SJSA1 (cell line): Measurements from ENCODE around the gene SEC24C. TPM values are rescaled to one million over a fixed set of nuclear protein-coding genes. Genes with fewer than 3 reads are reported as not detected.

Experiments
- DNase-seq, 2 experiments: peaks; one replicate each; pipeline ENCODE4 v3.0.0-alpha.2; 2015 to 2020; ENCODE audit warnings: low spot score in 2 of 2, low read depth in 1 of 2
- H3K27ac ChIP-seq: fragments of 250-450 bp; sonication (Bioruptor Pico); 2 replicates; pipeline ENCODE4 v1.5.1; 2020; ENCODE audit warnings: mild to moderate bottlenecking, moderate library complexity
- H3K27me3 ChIP-seq: fragments of 250-450 bp; sonication (Bioruptor Pico); replicated peaks from 2 replicates; pipeline ENCODE4 v1.5.1; 2020; ENCODE audit warnings: mild to moderate bottlenecking, moderate library complexity
- H3K36me3 ChIP-seq: fragments of 250-450 bp; sonication (Bioruptor Pico); 2 replicates; pipeline ENCODE4 v1.5.1; 2020; ENCODE audit warnings: mild to moderate bottlenecking
- H3K4me1 ChIP-seq: fragments of 250-450 bp; sonication (Bioruptor Pico); replicated peaks from 2 replicates; pipeline ENCODE4 v1.6.1; 2021; ENCODE audit warnings: mild to moderate bottlenecking
- H3K4me3 ChIP-seq: fragments of 250-450 bp; sonication (Bioruptor Pico); 2 replicates; pipeline ENCODE4 v1.5.1; 2020; ENCODE audit warnings: mild to moderate bottlenecking
- H3K9me3 ChIP-seq: fragments of 250-450 bp; sonication (Bioruptor Pico); replicated peaks from 2 replicates; pipeline ENCODE4 v1.5.1; 2020; ENCODE audit warnings: mild to moderate bottlenecking
- total RNA-seq: library from RNA; depleted of rRNA; stranded (reverse); fragments of >200 nt; shearing (Covaris generic); gene quantifications from 2 replicates; pipeline ENCODE4 v1.2.3, GENCODE V29; 2014

The SEC24C gene
- total RNA-seq, 1 experiment from 2014 or later = 66.5 TPM

GRCh38 chr10:73797324-73798025, 53.3 kb downstream of the SEC24C start:
- no peaks in the 10 kb centered on the region for H3K27me3 ChIP-seq
- H3K36me3 ChIP-seq = peaks cover 89% of the 10 kb centered on the region
- H3K27ac ChIP-seq = no peak overlapping the region
- H3K9me3 ChIP-seq = no peaks in the 10 kb centered on the region; the same call in 1 of the 2 replicates
- no peaks in the 10 kb centered on the region for H3K4me1 ChIP-seq
- no peak overlapping the region for H3K4me3 ChIP-seq
- no peak for DNase-seq

- H3K36me3 ChIP-seq = peaks cover 89% of the 10 kb centered on the region
- no peak overlapping the region for H3K27ac ChIP-seq
- no peak overlapping the region for H3K4me3 ChIP-seq
Observed at GRCh38 chr10:73798087-73798486, 53.9 kb downstream of the SEC24C start.

GRCh38 chr10:73798927-73799560, 54.9 kb downstream of the SEC24C start:
- peaks cover 91% of the 10 kb centered on the region for H3K36me3 ChIP-seq
- H3K4me3 ChIP-seq = no peak overlapping the region
- H3K9me3 ChIP-seq = no peaks in the 10 kb centered on the region; the same call in 1 of the 2 replicates
- H3K4me1 ChIP-seq = no peaks in the 10 kb centered on the region
- DNase-seq = no peak
- no peak overlapping the region for H3K27ac ChIP-seq
- H3K27me3 ChIP-seq = no peaks in the 10 kb centered on the region

More at GRCh38 chr10:73798087-73798486, 53.9 kb downstream of the SEC24C start:
- DNase-seq = no peak
- Histone ChIP-seq H3K9me3 (no peaks in the 10 kb centered on the region; the same call in 1 of the 2 replicates), H3K27me3 (no peaks in the 10 kb centered on the region), H3K4me1 (no peaks in the 10 kb centered on the region)

GRCh38 chr10:73799899-73800559, 55.9 kb downstream of the SEC24C start:
- H3K4me3 ChIP-seq = no peak overlapping the region
- H3K27me3 ChIP-seq = no peaks in the 10 kb centered on the region
- H3K9me3 ChIP-seq = no peaks in the 10 kb centered on the region; the same call in 1 of the 2 replicates
- H3K36me3 ChIP-seq = peaks cover 90% of the 10 kb centered on the region
- H3K4me1 ChIP-seq = no peaks in the 10 kb centered on the region
- no peak for DNase-seq
- no peak overlapping the region for H3K27ac ChIP-seq

- DNase-seq = no peak
- peaks cover 90% of the 10 kb centered on the region for H3K36me3 ChIP-seq
- H3K27ac ChIP-seq = no peak overlapping the region
- H3K9me3 ChIP-seq = no peaks in the 10 kb centered on the region; the same call in 1 of the 2 replicates
- H3K27me3 ChIP-seq = no peaks in the 10 kb centered on the region
- H3K4me1 ChIP-seq = no peaks in the 10 kb centered on the region
- H3K4me3 ChIP-seq = no peak overlapping the region
Observed at GRCh38 chr10:73800560-73801252, 56.5 kb downstream of the SEC24C start.

GRCh38 chr10:73801253-73801590, 57.0 kb downstream of the SEC24C start:
- H3K27ac ChIP-seq = no peak overlapping the region
- H3K4me3 ChIP-seq = no peak overlapping the region
- no peak for DNase-seq
- no peaks in the 10 kb centered on the region for H3K27me3 ChIP-seq
- no peaks in the 10 kb centered on the region for H3K4me1 ChIP-seq
- H3K9me3 ChIP-seq = no peaks in the 10 kb centered on the region; the same call in 1 of the 2 replicates
- peaks cover 94% of the 10 kb centered on the region for H3K36me3 ChIP-seq

- H3K9me3 ChIP-seq = no peaks in the 10 kb centered on the region; the same call in 1 of the 2 replicates
- no peak overlapping the region for H3K27ac ChIP-seq
- no peak for DNase-seq
- no peaks in the 10 kb centered on the region for H3K4me1 ChIP-seq
- no peaks in the 10 kb centered on the region for H3K27me3 ChIP-seq
- peaks cover 94% of the 10 kb centered on the region for H3K36me3 ChIP-seq
- no peak overlapping the region for H3K4me3 ChIP-seq
Observed at GRCh38 chr10:73802276-73802991, 58.3 kb downstream of the SEC24C start.

GRCh38 chr10:73803680-73804286, 59.6 kb downstream of the SEC24C start:
- H3K9me3 ChIP-seq = no peaks in the 10 kb centered on the region; the same call in 1 of the 2 replicates
- H3K4me1 ChIP-seq = no peaks in the 10 kb centered on the region
- no peak overlapping the region for H3K27ac ChIP-seq
- no peak for DNase-seq
- peaks cover 93% of the 10 kb centered on the region for H3K36me3 ChIP-seq
- no peaks in the 10 kb centered on the region for H3K27me3 ChIP-seq
- no peak overlapping the region for H3K4me3 ChIP-seq

- DNase-seq = no peak
- Histone ChIP-seq H3K27ac (no peak overlapping the region), H3K4me1 (peaks cover 4% of the 10 kb centered on the region; the same call in 1 of the 2 replicates), H3K9me3 (no peaks in the 10 kb centered on the region; the same call in 1 of the 2 replicates), H3K4me3 (no peak overlapping the region), H3K36me3 (peaks cover 81% of the 10 kb centered on the region), H3K27me3 (no peaks in the 10 kb centered on the region)
Observed at GRCh38 chr10:73806176-73806950, 62.2 kb downstream of the SEC24C start.

- Histone ChIP-seq H3K27me3 (no peaks in the 10 kb centered on the region), H3K27ac (no peak overlapping the region), H3K4me3 (no peak overlapping the region), H3K9me3 (no peaks in the 10 kb centered on the region), H3K4me1 (peaks cover 7% of the 10 kb centered on the region; the same call in 1 of the 2 replicates), H3K36me3 (peaks cover 72% of the 10 kb centered on the region)
- no peak for DNase-seq
Observed at GRCh38 chr10:73807471-73807870, 63.3 kb downstream of the SEC24C start.

- Histone ChIP-seq H3K36me3 (peaks cover 65% of the 10 kb centered on the region), H3K9me3 (no peaks in the 10 kb centered on the region), H3K27ac (no peak overlapping the region), H3K4me3 (no peak overlapping the region), H3K4me1 (peaks cover 7% of the 10 kb centered on the region; the same call in 1 of the 2 replicates), H3K27me3 (no peaks in the 10 kb centered on the region)
- no peak for DNase-seq
Observed at GRCh38 chr10:73808021-73808815, 64.0 kb downstream of the SEC24C start.
